ENCODE results near the gene ASGR2.

The ASGR2 gene

DNA sequence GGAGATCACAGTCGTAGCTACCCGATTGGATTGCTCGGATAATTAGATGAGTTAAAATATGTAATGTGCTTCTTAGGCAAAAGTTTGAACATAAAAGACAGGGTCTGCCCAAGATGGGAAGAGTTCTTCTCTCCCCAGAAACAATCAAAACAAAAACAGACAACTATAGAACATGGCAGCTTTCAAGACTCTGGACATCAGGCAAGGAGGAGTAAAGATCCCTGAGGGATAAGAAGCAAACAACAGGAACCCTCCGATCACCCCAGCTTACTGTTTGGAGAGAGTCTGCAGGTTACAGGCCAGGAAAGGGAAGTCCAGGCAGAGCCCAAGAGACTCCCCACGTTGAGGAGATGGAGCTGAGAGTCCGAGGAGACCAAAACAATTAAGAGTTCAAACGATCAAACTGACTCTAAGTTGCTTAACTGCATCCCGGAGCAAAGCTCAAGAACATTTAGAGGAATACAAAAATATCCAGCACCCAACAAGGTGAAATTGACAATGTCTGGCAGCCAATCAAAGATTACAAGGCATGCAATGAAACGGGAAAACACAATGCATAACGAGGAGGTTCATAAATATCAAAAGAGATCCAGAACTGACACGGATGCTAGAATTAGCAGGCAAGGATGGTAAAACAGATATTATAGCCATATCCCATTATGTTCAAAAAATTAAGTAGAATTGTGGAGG lies 3.9 kb downstream of the ASGR2 start:
- H3K9ac ChIP-seq, result no peak overlapping the region; a peak in 2 of 22 replicates
- no peaks in the 10 kb centered on the region for H4K20me1 ChIP-seq
- H3K9me3 ChIP-seq (replicated peaks in 1 of 11), result peaks cover 0 to 9% (median 0%) of the 10 kb centered on the region in 11 experiments; a peak in 3 of 22 replicates
- 0 out of 20 replicates have a peak overlapping the region, but pooled peaks of 1 of the 10 experiments have one; percentile 9 for H3K4me3 ChIP-seq
- peak overlapping the region in 7 of 11 experiments; percentile 11 to 78 (median 71); a peak in 12 of 22 replicates for H3K4me2 ChIP-seq
- H3K4me1 ChIP-seq, result peaks cover 47 to 88% (median 74%) of the 10 kb centered on the region in 10 experiments
- peak overlapping the region in 4 of 11 experiments; percentile 12 to 43 (median 34); a peak in 3 of 22 replicates for H3K27ac ChIP-seq
- H3K27me3 ChIP-seq, result no peaks in the 10 kb centered on the region
- no peak for TF ChIP-seq Cebpa-rat (IDR thresholded peaks at IDR 0.05)
- H3K36me3 ChIP-seq, result peaks cover 0 to 15% (median 0%) of the 10 kb centered on the region in 11 experiments; a peak in 5 of 22 replicates

DNA sequence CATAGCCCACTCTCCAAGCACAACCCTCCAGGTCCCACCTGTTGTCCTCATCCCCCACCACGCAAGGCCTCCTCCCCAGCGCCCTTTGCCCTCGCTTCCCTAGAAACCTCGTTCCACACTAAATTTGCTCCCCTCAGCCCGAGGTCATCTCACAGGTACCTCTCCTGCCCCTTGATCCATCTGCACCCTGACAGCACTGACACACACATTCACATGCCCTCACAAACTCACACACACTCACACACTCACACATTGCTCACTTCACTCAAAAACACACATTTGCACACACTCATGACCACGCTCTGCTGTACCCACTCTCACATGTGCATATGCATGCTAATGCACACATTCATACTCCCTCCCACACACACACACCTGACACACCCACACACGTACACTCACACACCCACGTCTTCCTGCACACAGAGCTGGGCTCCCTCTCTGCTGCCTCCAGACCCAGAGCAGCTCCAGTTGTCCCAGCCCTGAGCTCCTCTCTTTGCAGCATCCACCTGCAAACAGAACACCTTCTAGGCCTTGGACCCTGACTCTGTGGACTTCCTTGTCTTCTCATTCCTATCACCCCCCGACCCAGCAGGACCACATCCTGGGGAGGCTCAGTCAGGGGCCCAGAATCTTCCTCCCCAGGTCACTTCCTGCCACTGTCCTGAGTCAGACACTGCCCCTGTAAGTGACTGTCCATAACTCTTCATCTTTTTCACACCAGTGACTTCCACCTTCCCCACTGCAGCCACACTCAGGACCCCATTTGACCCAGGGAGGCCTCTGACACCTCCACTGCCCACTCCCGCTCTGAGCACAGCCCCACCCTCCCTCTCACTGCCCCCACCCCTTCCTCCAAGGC lies 4.9 kb downstream of the ASGR2 start:
- Histone ChIP-seq H3K27me3 (no peaks in the 10 kb centered on the region), H3K27ac (no peak overlapping the region; a peak in 1 of 22 replicates), H3K4me2 (peak overlapping the region in 7 of 11 experiments; percentile 16 to 78 (median 71); a peak in 12 of 22 replicates), H4K20me1 (no peaks in the 10 kb centered on the region), H3K9me3 (replicated peaks in 1 of 11) (peaks cover 0 to 8% (median 0%) of the 10 kb centered on the region in 11 experiments; a peak in 2 of 22 replicates), H3K9ac (no peak overlapping the region; a peak in 1 of 22 replicates), H3K36me3 (peaks cover 0 to 20% (median 0%) of the 10 kb centered on the region in 11 experiments; a peak in 6 of 22 replicates), H3K4me1 (peaks cover 36 to 77% (median 63%) of the 10 kb centered on the region in 10 experiments), H3K4me3 (no peak overlapping the region)
- no peak for TF ChIP-seq Cebpa-rat (IDR thresholded peaks at IDR 0.05)

DNA sequence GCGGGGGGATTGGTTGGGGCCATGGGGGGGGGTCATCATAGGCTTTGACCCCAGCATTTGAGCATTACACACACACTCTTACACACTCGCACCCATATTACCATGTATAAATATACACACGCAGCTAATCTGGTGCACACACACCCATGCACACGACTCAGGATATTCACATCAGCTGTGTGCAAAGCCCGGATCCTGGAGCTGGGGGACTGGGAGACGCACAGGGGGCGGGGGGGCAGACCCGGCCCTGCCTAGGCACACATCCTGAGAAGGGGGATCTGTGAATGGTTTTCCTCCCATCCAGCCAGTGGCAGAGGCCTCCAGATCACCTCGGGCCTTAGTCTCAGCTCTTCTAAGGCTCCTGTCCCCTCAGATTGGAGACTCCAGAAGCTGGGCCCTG lies 5.6 kb downstream of the ASGR2 start:
- no peak overlapping the region for H3K4me3 ChIP-seq
- peaks cover 0 to 8% (median 0%) of the 10 kb centered on the region in 11 experiments; a peak in 2 of 22 replicates for H3K9me3 ChIP-seq (replicated peaks in 1 of 11)
- no peak for TF ChIP-seq Cebpa-rat (IDR thresholded peaks at IDR 0.05)
- no peak overlapping the region for H3K9ac ChIP-seq
- no peaks in the 10 kb centered on the region for H4K20me1 ChIP-seq
- peaks cover 29 to 70% (median 56%) of the 10 kb centered on the region in 10 experiments for H3K4me1 ChIP-seq
- H3K36me3 ChIP-seq, result peaks cover 0 to 23% (median 0%) of the 10 kb centered on the region in 11 experiments; a peak in 6 of 22 replicates
- peak overlapping the region in 5 of 11 experiments; percentile 50 to 78 (median 74); a peak in 8 of 22 replicates for H3K4me2 ChIP-seq
- H3K27ac ChIP-seq, result no peak overlapping the region
- H3K27me3 ChIP-seq, result no peaks in the 10 kb centered on the region

GRCh38 chr17:7108560-7108925 lies 6.1 kb downstream of the ASGR2 start:
- H3K9ac ChIP-seq, result no peak overlapping the region
- peaks cover 0 to 25% (median 0%) of the 10 kb centered on the region in 11 experiments; a peak in 6 of 22 replicates for H3K36me3 ChIP-seq
- H4K20me1 ChIP-seq, result no peaks in the 10 kb centered on the region
- H3K27ac ChIP-seq, result no peak overlapping the region
- peaks cover 0 to 8% (median 0%) of the 10 kb centered on the region in 11 experiments; a peak in 2 of 22 replicates for H3K9me3 ChIP-seq (replicated peaks in 1 of 11)
- peak overlapping the region in 1 of 11 experiments; percentile 62; a peak in 1 of 22 replicates for H3K4me2 ChIP-seq
- H3K27me3 ChIP-seq, result no peaks in the 10 kb centered on the region
- no peak for TF ChIP-seq Cebpa-rat (IDR thresholded peaks at IDR 0.05)
- H3K4me1 ChIP-seq, result peaks cover 24 to 66% (median 52%) of the 10 kb centered on the region in 10 experiments
- H3K4me3 ChIP-seq, result no peak overlapping the region

- Histone ChIP-seq H3K9me3 (replicated peaks in 1 of 11) (peaks cover 0 to 8% (median 0%) of the 10 kb centered on the region in 11 experiments; a peak in 2 of 22 replicates), H3K9ac (no peak overlapping the region), H4K20me1 (no peaks in the 10 kb centered on the region), H3K4me3 (no peak overlapping the region), H3K27ac (no peak overlapping the region), H3K27me3 (0 out of 22 replicates have a peak, but pooled peaks cover 0 to 4% (median 0%) of the 10 kb centered on the region in 11 experiments), H3K4me2 (peak overlapping the region in 5 of 11 experiments; percentile 40 to 66 (median 50); a peak in 5 of 22 replicates), H3K36me3 (peaks cover 0 to 31% (median 0%) of the 10 kb centered on the region in 11 experiments; a peak in 6 of 22 replicates), H3K4me1 (peaks cover 19 to 60% (median 46%) of the 10 kb centered on the region in 10 experiments)
- TF ChIP-seq Cebpa-rat (IDR thresholded peaks at IDR 0.05), result no peak
Observed at GRCh38 chr17:7107795-7108559, 6.6 kb downstream of the ASGR2 start.

GRCh38 chr17:7107012-7107754 lies 7.4 kb downstream of the ASGR2 start:
- no peak overlapping the region for H3K27ac ChIP-seq
- TF ChIP-seq Cebpa-rat (IDR thresholded peaks at IDR 0.05), result no peak
- H3K4me1 ChIP-seq, result peaks cover 17 to 52% (median 38%) of the 10 kb centered on the region in 10 experiments
- peaks cover 0 to 8% (median 0%) of the 10 kb centered on the region in 11 experiments; a peak in 2 of 22 replicates for H3K9me3 ChIP-seq (replicated peaks in 1 of 11)
- H3K27me3 ChIP-seq, result peaks cover 0 to 12% (median 0%) of the 10 kb centered on the region in 11 experiments; a peak in 3 of 22 replicates
- H3K4me3 ChIP-seq, result no peak overlapping the region
- peaks cover 0 to 39% (median 0%) of the 10 kb centered on the region in 11 experiments; a peak in 6 of 22 replicates for H3K36me3 ChIP-seq
- peak overlapping the region in 2 of 11 experiments; percentile 14 to 26; a peak in 1 of 22 replicates for H3K9ac ChIP-seq
- no peaks in the 10 kb centered on the region for H4K20me1 ChIP-seq
- H3K4me2 ChIP-seq, result peak overlapping the region; percentile 40 to 68 (median 55); a peak in 21 of 22 replicates

DNA sequence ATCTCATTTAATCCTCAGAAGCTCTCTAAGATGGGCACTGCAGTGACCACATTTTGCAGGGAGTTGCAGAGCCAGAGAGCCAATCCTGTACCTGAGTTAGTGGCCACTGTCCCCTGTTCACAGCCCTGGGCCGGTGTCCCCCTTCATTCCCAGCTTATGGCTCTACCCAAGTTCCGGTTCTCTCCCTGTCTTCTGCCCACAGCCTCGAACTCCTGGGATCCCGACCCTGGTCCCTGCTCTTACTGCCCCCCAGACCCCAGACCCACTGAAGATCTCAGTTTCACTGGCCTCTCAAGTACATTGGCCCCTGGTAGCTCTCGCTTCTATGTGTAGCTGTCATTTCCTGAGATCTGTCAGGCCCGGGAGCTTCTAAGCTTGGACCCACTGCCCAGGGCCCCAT lies 12.2 kb downstream of the ASGR2 start:
- Histone ChIP-seq H3K4me1 (peaks cover 26 to 52% (median 37%) of the 10 kb centered on the region in 10 experiments), H3K9ac (no peak overlapping the region), H3K9me3 (replicated peaks in 1 of 11) (no peaks in the 10 kb centered on the region), H3K36me3 (peaks cover 0 to 56% (median 0%) of the 10 kb centered on the region in 11 experiments; a peak in 5 of 22 replicates), H4K20me1 (no peaks in the 10 kb centered on the region), H3K4me3 (no peak overlapping the region), H3K27me3 (peaks cover 0 to 31% (median 0%) of the 10 kb centered on the region in 11 experiments; a peak in 3 of 22 replicates), H3K27ac (no peak overlapping the region), H3K4me2 (no peak overlapping the region)
- TF ChIP-seq Cebpa-rat (IDR thresholded peaks at IDR 0.05), result no peak

All from BLaER1 treated with 17β-estradiol and CSF1 and Interleukin-3, amounts not matched to agents 10 nM and 100 nM (cell line).